Stimulated activated naive CD8-positive, alpha-beta T cell treated with anti-CD3 and anti-CD28 coated beads, Interleukin-15, Interleukin-2, amounts not matched to agents 100 ng/mL and 50 ng/mL, for 24 hours (primary cell): Measurements from ENCODE around the gene MRPS5.

Source experiments
- H3K27ac Mint-ChIP-seq: one replicate; pipeline ENCODE4 v1.8.0; 2021; ENCODE audit warnings: mild to moderate bottlenecking, mixed read lengths
- H3K27me3 Mint-ChIP-seq: one replicate; pipeline ENCODE4 v1.8.0; 2021; ENCODE audit warnings: mixed read lengths
- H3K36me3 Mint-ChIP-seq: one replicate; pipeline ENCODE4 v1.8.0; 2021; ENCODE audit warnings: low read depth, mixed read lengths
- H3K4me1 Mint-ChIP-seq: one replicate; pipeline ENCODE4 v1.8.0; 2021; ENCODE audit warnings: low read depth, mixed read lengths
- H3K4me3 Mint-ChIP-seq: one replicate; pipeline ENCODE4 v1.8.0; 2021; ENCODE audit warnings: mild to moderate bottlenecking, mixed read lengths
- H3K9me3 Mint-ChIP-seq: one replicate; pipeline ENCODE4 v1.8.0; 2021; ENCODE audit warnings: mixed read lengths

MRPS5 gene

DNA sequence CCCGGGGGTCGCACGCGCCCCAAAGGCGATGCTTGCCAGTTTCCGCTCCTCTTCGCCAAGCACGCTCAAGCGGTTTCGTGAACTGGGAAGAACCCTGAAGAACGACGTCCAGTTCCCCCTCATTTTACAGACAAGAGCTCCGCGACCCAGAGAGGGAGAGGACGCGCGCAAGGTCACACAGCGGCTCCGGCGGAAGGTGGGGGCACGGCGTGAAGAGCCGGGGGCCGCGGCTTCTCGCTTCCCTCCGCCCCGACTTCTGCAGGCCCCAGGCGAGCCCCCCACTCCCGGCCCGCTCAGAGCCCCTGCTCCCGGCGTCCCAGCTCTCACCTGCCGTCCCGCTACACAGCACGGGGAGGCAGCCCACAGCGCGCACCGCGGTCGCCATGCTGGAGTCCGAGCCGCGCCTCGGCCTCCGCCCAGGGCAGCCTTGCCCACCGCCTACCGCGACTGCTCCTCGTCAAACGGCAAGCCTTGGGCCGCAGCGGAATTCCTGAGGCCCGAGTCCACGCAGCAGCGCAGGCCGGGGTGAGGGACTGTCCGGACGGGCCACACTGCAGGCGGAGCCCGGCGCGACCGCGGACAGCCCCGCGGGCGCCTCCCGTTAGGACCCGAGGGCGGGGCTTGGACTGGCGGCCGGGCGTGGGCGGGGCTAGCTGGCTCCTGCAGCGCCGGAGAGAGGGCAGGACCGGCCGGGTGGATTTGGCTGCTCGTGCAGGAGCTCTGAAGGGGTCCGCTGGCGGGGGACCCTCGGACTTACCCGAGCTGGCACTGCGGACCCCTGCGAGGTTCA is at the start of gene MRPS5:
TSS of gene MRPS5 (minus strand) at position 402 of the 790 bp plus-strand sequence. CDS start at position 385, 17 bp downstream.
- H3K36me3 Mint-ChIP-seq, result peaks cover 33% of the 10 kb centered on the region
- no peaks in the 10 kb centered on the region for H3K9me3 Mint-ChIP-seq
- H3K27ac Mint-ChIP-seq, result peak within 1 kb of the TSS; percentile 93
- H3K27me3 Mint-ChIP-seq, result no peaks in the 10 kb centered on the region
- H3K4me1 Mint-ChIP-seq, result peaks cover 45% of the 10 kb centered on the region
- H3K4me3 Mint-ChIP-seq, result peak within 1 kb of the TSS; percentile 96

DNA sequence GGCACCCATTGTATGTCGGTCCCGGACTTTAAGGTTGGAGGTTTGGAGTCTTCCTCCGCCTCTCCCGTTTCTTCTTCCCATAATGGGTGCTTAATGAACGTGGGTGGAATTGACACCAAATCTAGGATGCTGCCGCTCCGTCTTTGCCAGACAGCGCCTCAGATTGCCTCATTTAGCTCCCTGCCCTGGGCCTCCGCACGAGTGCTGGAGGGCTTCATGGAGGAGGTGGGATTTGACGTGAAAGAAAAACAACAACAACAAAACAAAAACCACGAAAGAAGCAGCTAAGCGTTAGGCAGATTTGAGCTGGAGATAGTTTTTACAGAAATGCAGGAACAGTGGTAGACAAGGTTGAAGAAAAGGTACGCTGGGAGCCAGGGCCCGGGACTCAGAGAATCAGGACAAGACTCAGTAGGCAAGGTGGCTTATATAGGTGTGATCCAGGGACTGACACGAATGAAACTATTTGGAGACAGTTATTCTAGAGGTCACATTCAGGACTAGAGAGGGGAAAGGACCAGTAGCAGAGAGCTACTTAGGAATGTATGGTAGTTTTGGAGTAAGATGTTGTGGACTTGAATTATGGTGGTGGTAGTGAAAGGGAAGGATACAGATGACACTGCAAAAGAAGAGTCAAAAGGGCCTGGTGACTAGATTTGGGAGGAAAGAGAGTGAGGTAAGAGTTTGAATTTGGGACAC is 44.6 kb upstream of the MRPS5 start:
- Mint-ChIP-seq H3K4me3 (peak overlapping the region; percentile 99), H3K27ac (peak overlapping the region; percentile 91), H3K4me1 (peaks cover 31% of the 10 kb centered on the region), H3K9me3 (peaks cover 4% of the 10 kb centered on the region), H3K36me3 (peaks cover 28% of the 10 kb centered on the region), H3K27me3 (no peaks in the 10 kb centered on the region)

DNA sequence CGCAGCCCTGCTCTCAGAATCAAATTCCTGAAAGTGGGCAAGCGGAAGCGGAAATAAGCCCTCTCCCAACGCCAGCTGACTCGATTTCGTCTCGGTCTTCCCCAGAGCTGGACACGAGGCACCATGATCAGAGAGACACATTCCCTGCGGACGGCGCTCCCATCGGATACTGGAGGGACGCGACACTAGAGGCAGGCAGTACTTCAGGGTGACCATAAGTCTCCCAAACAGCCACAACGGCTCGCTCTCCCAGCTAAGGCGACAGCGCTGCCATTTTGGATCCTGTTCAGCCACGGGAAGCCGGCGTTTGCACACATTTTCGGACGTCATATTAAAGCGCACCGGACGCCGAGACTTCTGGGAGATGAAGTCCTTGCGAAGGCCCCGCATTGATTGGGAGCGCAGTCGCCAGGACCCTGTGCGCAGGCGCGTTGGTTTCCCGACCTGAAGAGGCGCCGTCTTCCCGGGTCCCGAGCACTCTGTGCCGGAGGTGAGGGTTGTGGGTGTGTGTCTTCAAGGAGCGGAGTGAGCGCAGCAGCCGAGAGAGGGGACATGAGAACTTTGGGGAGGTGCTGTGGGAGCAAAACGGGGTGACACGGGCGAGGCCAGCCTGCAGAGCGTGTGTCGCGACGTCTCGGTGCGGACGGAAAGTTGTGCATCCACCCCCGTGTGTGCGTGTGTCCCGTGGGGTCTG is 43.9 kb upstream of the MRPS5 start, which contains the start of gene ZNF2:
TSS of gene ZNF2 (plus strand) at position 439 of the 694 bp plus-strand sequence. CDS start 10,418 bp downstream, outside the sequence.
- H3K27me3 Mint-ChIP-seq, result no peaks in the 10 kb centered on the region
- H3K27ac Mint-ChIP-seq, result peak within 1 kb of the TSS; percentile 91
- H3K36me3 Mint-ChIP-seq, result peaks cover 28% of the 10 kb centered on the region
- H3K4me3 Mint-ChIP-seq, result peak within 1 kb of the TSS; percentile 99
- peaks cover 31% of the 10 kb centered on the region for H3K4me1 Mint-ChIP-seq
- peaks cover 4% of the 10 kb centered on the region for H3K9me3 Mint-ChIP-seq

DNA sequence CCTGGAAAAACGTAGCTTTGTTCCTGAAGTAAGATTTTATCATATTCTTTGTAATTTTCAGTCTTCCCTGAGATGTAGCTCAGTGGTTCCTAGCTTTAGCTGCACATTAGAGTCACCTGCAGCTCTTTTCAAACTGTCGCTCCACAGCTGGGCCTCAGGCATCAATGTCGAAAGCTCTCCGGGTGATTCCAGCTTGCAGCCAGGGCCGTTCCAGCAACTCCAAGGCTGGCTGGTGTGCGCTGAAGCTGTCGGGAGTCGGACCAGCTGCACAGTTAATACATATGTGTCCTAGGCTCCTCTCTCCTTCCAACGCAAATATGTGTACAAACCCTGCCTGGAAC is 43.4 kb upstream of the MRPS5 start:
- Mint-ChIP-seq H3K4me3 (peak overlapping the region; percentile 99), H3K9me3 (peaks cover 4% of the 10 kb centered on the region), H3K4me1 (peaks cover 35% of the 10 kb centered on the region), H3K27ac (peak overlapping the region; percentile 91), H3K36me3 (peaks cover 28% of the 10 kb centered on the region), H3K27me3 (no peaks in the 10 kb centered on the region)

DNA sequence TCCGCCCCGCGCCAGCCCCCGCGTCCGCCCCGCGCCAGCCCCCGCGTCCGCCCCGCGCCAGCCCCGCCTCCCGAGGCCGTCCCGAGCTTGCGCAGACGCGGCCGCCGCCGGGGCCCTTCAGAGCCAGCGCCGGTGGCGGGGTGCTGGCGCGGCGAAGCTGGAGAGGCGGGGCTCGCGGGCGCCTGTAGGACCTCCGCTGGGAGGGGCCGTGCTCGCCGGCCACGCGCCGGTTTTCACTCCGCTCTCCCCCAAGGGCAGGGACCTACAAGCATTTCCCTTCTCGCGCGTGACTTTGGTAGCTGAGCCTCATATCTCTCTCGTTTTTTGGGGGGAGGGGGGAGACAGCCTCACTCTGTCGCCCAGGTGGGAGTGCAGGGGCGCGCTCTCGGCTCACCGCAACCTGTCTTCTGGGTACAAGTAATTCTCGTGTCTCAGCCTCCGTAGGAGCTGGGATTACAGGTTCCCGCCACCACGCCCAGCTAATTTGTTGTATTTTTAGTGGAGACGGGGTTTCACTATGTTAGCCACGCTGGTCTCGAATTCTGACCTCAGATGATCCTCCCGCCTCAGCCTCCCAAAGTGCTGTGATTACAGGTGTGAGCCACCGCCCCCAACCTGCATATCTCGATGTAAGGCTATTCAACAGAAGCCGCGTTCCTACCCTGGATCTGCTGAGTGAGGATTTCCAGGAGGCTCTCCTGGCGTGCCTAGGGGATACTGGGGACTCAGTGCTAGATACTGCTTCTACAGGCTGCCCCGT is 38.3 kb upstream of the MRPS5 start, which contains the start of gene ZNF514:
TSS of gene ZNF514 (minus strand) at position 159 of the 760 bp plus-strand sequence. CDS start 6,595 bp downstream, outside the sequence.
- Mint-ChIP-seq H3K9me3 (peaks cover 8% of the 10 kb centered on the region), H3K27me3 (no peaks in the 10 kb centered on the region), H3K4me3 (peak within 1 kb of the TSS; percentile 86), H3K36me3 (peaks cover 38% of the 10 kb centered on the region), H3K27ac (peak within 1 kb of the TSS; percentile 71), H3K4me1 (peaks cover 19% of the 10 kb centered on the region)

DNA sequence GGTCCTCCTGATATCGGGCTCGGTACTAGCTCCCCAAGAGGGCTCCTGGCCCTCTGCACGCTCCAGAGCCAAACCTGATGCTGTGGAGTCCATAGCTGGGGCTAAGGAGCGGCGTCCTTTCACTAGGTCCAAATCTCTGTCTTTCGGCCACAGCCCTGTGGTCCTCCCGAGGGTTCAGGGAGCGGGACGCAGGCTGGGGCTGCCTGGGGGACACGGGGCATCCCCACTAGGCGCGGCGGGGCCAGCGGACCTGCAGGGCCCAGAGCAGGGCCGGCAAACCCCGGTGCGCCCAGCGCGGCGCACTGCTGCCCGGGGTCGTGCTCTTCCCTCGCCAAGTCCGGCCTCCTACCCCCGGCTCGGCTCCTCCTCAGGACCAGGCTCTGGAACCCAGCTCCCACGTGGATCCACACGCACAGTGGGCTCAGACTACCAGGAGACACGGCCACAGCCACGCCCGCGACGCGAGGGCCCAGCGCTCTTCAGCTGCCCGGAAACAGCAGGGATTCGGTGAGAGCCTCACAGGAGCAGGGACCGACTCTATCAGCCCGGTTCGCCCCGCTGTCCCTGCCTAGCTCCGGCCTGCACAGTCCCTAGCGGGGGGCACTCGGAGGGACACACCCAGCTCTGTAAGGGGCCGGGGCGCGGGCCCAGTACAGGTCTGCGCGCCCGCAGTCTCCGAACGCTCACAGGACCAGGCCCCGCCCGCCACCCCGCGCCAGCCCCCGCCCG is 37.4 kb upstream of the MRPS5 start:
- H3K27me3 Mint-ChIP-seq, result no peaks in the 10 kb centered on the region
- H3K36me3 Mint-ChIP-seq, result peaks cover 46% of the 10 kb centered on the region
- H3K27ac Mint-ChIP-seq, result peak overlapping the region; percentile 71
- H3K4me3 Mint-ChIP-seq, result peak overlapping the region; percentile 80
- H3K4me1 Mint-ChIP-seq, result peaks cover 13% of the 10 kb centered on the region
- peaks cover 8% of the 10 kb centered on the region for H3K9me3 Mint-ChIP-seq

DNA sequence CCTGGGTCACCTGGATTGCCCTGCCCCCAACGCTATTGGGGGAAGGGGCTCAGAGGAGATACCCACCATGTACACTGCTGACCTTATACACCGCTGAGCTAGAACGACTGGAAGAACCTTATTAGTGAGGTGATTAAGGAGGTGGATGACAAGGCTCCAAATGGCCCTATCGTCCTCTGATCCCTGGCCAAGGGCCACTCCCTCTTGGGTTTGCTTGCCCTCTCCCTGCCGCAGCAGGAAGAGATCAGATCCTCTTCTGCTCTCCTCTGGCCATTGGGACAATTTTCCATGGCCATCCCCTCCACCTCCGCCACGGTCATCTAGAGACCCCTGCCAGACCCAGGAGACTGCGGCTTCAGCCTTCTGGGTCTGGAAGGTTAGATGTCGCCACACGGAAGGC is 36.8 kb upstream of the MRPS5 start:
- H3K27ac Mint-ChIP-seq, result no peak overlapping the region

DNA sequence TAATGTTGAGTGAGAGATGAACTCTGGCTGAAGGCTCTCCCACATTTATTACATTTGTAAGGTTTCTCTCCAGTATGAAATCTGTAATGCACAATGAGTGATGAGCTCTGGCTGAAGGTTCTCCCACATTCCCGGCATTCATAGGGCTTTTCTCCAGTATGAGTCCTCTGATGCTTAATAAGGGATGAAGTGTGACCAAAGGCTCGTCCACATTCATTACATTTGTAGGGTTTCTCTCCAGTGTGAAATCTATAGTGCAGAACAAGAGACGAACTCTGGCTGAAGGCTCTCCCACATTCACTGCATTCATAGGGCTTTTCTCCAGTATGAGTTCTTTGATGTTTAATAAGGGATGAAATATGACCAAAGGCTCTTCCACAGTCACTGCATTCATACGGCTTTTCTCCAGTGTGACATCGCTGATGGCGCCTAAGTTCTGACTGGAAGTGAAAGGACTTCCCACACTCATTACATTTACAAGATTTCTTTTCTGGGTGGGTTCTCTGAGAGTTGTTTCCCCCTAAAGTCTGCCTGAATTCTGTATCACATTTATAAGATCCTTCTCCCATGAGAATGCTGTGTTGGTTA is 27.9 kb upstream of the MRPS5 start:
- Mint-ChIP-seq H3K9me3 (peaks cover 59% of the 10 kb centered on the region), H3K36me3 (peaks cover 88% of the 10 kb centered on the region), H3K27ac (no peak overlapping the region), H3K4me1 (no peaks in the 10 kb centered on the region), H3K27me3 (no peaks in the 10 kb centered on the region), H3K4me3 (no peak overlapping the region)

More for the DNA sequence above, 36.8 kb upstream of the MRPS5 start:
- Mint-ChIP-seq H3K27me3 (no peaks in the 10 kb centered on the region), H3K4me3 (peak overlapping the region; percentile 80), H3K9me3 (peaks cover 11% of the 10 kb centered on the region), H3K4me1 (peaks cover 10% of the 10 kb centered on the region), H3K36me3 (peaks cover 51% of the 10 kb centered on the region)

DNA sequence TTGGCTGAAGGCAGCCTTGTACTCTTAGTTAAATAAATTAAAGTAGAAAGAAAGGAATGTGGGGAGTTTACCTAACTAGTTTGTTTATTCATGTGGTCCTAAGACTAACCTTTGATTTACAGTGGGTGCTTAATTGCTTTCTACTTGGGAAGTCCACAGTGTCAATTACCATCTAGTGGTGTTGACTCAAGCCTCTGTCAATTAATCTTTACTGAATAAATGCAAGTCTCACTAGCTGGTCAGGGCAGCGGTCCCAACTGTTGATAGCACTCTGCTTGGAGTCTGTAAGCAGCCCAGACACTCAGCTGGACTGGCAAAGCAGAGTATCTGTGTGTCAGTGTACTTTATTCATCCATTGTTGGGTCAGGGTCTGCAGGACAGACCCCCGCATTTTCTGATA is 22.2 kb upstream of the MRPS5 start:
- peaks cover 56% of the 10 kb centered on the region for H3K36me3 Mint-ChIP-seq
- H3K27me3 Mint-ChIP-seq, result no peaks in the 10 kb centered on the region
- H3K27ac Mint-ChIP-seq, result no peak overlapping the region
- H3K9me3 Mint-ChIP-seq, result peaks cover 35% of the 10 kb centered on the region
- no peaks in the 10 kb centered on the region for H3K4me1 Mint-ChIP-seq
- no peak overlapping the region for H3K4me3 Mint-ChIP-seq

DNA sequence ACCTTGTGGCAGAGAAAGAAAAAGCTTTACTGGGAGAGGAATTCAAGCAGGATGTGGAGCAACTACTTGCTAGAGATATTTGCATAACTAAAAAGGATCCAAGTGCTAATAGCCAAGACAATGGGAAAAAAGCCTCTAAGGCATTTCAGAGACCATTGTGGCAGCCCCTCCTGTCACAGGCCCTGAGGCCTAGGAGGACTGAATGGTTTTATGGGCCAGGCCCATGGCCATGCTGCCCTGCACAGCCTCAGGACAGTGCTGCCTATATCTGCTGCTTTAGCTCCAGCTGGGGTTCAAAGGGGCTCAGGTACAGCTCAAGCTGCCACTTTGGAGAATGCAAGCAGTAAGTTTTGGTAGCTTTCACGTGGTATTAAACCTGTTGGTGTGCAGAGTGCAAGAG is 17.1 kb upstream of the MRPS5 start:
- Mint-ChIP-seq H3K9me3 (peaks cover 38% of the 10 kb centered on the region), H3K27me3 (no peaks in the 10 kb centered on the region), H3K4me3 (no peak overlapping the region), H3K27ac (no peak overlapping the region), H3K4me1 (no peaks in the 10 kb centered on the region), H3K36me3 (peaks cover 36% of the 10 kb centered on the region)

DNA sequence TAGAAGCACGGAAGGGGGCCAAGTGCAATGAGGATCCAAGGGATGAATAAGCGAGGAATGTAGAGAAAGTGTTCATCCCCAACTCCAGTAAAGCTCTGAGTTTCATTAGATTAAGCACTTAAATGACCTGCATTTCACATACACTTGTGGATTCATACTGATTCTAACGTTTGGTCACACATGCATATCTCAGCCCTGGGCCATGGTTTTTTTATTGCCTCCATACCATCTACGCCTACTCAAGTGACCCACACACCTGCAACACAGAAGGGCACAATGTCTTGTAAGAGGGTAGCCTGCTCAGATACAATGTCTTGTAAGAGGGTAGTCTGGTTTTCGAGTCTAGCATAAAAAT is 566 bp upstream of the MRPS5 start:
- peaks cover 44% of the 10 kb centered on the region for H3K4me1 Mint-ChIP-seq
- peak overlapping the region; percentile 73 for H3K27ac Mint-ChIP-seq
- no peaks in the 10 kb centered on the region for H3K9me3 Mint-ChIP-seq
- H3K36me3 Mint-ChIP-seq, result peaks cover 31% of the 10 kb centered on the region
- H3K27me3 Mint-ChIP-seq, result no peaks in the 10 kb centered on the region
- peak overlapping the region; percentile 96 for H3K4me3 Mint-ChIP-seq

DNA sequence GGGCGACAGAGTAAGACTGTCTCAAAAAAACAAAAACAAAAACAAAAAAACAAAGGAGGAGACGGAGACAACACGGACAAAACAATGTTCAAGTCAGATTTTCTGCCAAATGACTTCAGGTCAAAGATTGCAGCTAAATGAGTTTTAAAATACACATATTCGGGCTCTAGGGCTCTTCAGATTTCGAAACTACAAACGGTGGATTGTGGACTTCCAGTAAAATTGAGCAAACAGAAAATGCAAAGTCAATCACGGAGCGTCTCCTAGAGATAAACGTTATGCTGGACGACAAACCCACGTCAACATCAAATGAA is 558 bp downstream of the MRPS5 start:
- H3K9me3 Mint-ChIP-seq, result no peaks in the 10 kb centered on the region
- H3K4me3 Mint-ChIP-seq, result peak overlapping the region; percentile 96
- H3K4me1 Mint-ChIP-seq, result peaks cover 45% of the 10 kb centered on the region
- no peaks in the 10 kb centered on the region for H3K27me3 Mint-ChIP-seq
- peaks cover 33% of the 10 kb centered on the region for H3K36me3 Mint-ChIP-seq
- H3K27ac Mint-ChIP-seq, result peak overlapping the region; percentile 93

DNA sequence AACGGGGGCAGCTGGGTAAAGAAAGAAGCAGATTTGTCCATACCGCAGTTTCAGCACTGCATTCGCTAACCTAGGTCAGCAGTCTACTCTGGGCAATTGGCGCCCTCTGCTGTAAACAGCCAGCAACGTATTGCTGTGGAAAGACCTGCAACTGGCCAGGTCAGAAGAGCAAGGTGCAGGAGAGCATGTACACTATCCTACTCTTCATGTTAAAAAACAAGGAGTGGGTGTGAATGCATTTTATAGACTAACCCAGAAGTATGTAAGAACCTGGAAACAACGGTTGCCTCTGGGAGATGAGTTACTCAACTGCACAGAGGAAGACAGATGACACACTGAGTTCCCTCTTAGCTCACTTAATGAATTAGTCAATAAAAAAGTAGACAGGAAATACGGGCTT is 6.2 kb downstream of the MRPS5 start:
- Mint-ChIP-seq H3K36me3 (peaks cover 58% of the 10 kb centered on the region), H3K27ac (peak overlapping the region; percentile 16), H3K9me3 (no peaks in the 10 kb centered on the region), H3K4me3 (no peak overlapping the region), H3K27me3 (no peaks in the 10 kb centered on the region), H3K4me1 (peaks cover 45% of the 10 kb centered on the region)

DNA sequence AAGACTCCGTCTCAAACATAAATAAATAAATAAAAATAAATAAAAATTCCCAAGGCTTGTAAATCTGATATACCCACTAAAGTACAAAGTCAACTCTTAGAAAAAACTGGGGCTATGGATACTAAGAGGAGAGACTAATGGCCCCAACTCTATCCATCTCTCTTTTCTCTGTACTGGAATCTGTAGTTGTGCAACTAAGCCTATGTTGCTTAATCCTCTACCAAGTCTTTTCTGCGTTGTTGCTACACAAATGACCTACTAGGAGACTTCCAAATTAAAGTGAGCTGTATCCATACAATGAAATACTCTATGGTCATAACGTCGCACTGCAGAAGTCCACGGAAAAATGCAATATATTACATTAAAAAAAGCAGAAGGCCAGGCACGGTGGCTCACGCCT is 8.1 kb downstream of the MRPS5 start:
- Mint-ChIP-seq H3K27me3 (no peaks in the 10 kb centered on the region), H3K9me3 (no peaks in the 10 kb centered on the region), H3K27ac (no peak overlapping the region), H3K4me3 (no peak overlapping the region), H3K4me1 (peaks cover 26% of the 10 kb centered on the region), H3K36me3 (peaks cover 56% of the 10 kb centered on the region)
